Left ventricle myocardium inferior (tissue), 1 donor: ENCODE results near the gene MT4. TPM values are rescaled to one million over a fixed set of nuclear protein-coding genes. Genes with fewer than 3 reads are reported as not detected.

ENCODE experiments used
- DNase-seq: peaks from one replicate; pipeline ENCODE4 v3.0.0-alpha.2; 2020
- H3K27ac ChIP-seq: fragments of 200-600 bp; replicated peaks from 2 replicates; pipeline ENCODE4 v1.8.0; 2021
- H3K27me3 ChIP-seq: fragments of 200-600 bp; 2 replicates; pipeline ENCODE4 v1.8.0; 2021; ENCODE audit warnings: low read depth
- H3K36me3 ChIP-seq: fragments of 200-600 bp; 2 replicates; pipeline ENCODE4 v1.8.0; 2021
- H3K4me1 ChIP-seq: fragments of 200-600 bp; 2 replicates; pipeline ENCODE4 v1.8.0; 2021
- H3K4me3 ChIP-seq: fragments of 200-600 bp; 2 replicates; pipeline ENCODE4 v1.8.0; 2021; ENCODE audit warnings: mild to moderate bottlenecking, moderate library complexity
- H3K9me3 ChIP-seq: fragments of 200-600 bp; replicated peaks from 2 replicates; pipeline ENCODE4 v1.8.0; 2021
- CTCF ChIP-seq: fragments of 200-600 bp; IDR thresholded peaks from 2 replicates; pipeline ENCODE4 v1.8.0; 2021; ENCODE audit warnings: antibody characterized with exemption, mild to moderate bottlenecking, borderline replicate concordance
- intact Hi-C: fragments of 100-400 bp; cut with micrococcal nuclease; formaldehyde crosslinking; loops from one replicate; pipeline ENCODE4 v1.11.0; 2022
- total RNA-seq: library from RNA; stranded (reverse); fragmentation: NEBNext Ultra II Directional; extraction: Animal tissue kit (Norgen Biotek cat#: 25700); gene quantifications from one replicate; pipeline ENCODE4 v1.2.1, GENCODE V29; 2021
- donor health status: DM: no; HTN: yes; CAD: no; lungs with severe emphysema.

MT4 gene
- total RNA-seq, 1 donor from 2014 or later: not detected

- Histone ChIP-seq H3K36me3 (no peaks in the 10 kb centered on the region), H3K27ac (no peak overlapping the region), H3K4me1 (peaks cover 11% of the 10 kb centered on the region), H3K27me3 (peaks cover 7% of the 10 kb centered on the region), H3K9me3 (no peaks in the 10 kb centered on the region), H3K4me3 (no peak overlapping the region)
- TF ChIP-seq CTCF: no peak
- intact Hi-C loops: no loop called here
- no peak for DNase-seq
Observed at GRCh38 chr16:56549744-56550385, 15.0 kb upstream of the MT4 start.

- no peak for TF ChIP-seq CTCF
- intact Hi-C loops: no loop called here
- Histone ChIP-seq H3K4me3 (no peak overlapping the region), H3K27me3 (peaks cover 28% of the 10 kb centered on the region), H3K27ac (peak overlapping the region; percentile 34), H3K36me3 (no peaks in the 10 kb centered on the region), H3K4me1 (peaks cover 11% of the 10 kb centered on the region), H3K9me3 (no peaks in the 10 kb centered on the region)
- no peak for DNase-seq
Observed at GRCh38 chr16:56551796-56552738, 12.8 kb upstream of the MT4 start.

GRCh38 chr16:56554441-56554840, 10.4 kb upstream of the MT4 start:
- intact Hi-C loops: no loop called here

GRCh38 chr16:56558024-56558747, 6.7 kb upstream of the MT4 start:
- H3K27me3 ChIP-seq: peaks cover 33% of the 10 kb centered on the region
- intact Hi-C loops: no loop called here
- DNase-seq: no peak
- H3K36me3 ChIP-seq: no peaks in the 10 kb centered on the region
- TF ChIP-seq CTCF: no peak
- no peaks in the 10 kb centered on the region for H3K4me1 ChIP-seq
- H3K27ac ChIP-seq: no peak overlapping the region
- no peak overlapping the region for H3K4me3 ChIP-seq
- H3K9me3 ChIP-seq: no peaks in the 10 kb centered on the region

More at GRCh38 chr16:56554441-56554840, 10.4 kb upstream of the MT4 start:
- Histone ChIP-seq H3K27ac (no peak overlapping the region), H3K4me3 (no peak overlapping the region), H3K4me1 (peaks cover 11% of the 10 kb centered on the region), H3K9me3 (no peaks in the 10 kb centered on the region), H3K36me3 (no peaks in the 10 kb centered on the region), H3K27me3 (peaks cover 30% of the 10 kb centered on the region)
- no peak for DNase-seq
- TF ChIP-seq CTCF: no peak

- intact Hi-C loops: no loop called here
Observed at GRCh38 chr16:56559109-56559508, 5.8 kb upstream of the MT4 start.

More at GRCh38 chr16:56559109-56559508, 5.8 kb upstream of the MT4 start:
- Histone ChIP-seq H3K9me3 (no peaks in the 10 kb centered on the region), H3K27ac (no peak overlapping the region), H3K27me3 (peaks cover 33% of the 10 kb centered on the region), H3K4me3 (no peak overlapping the region), H3K4me1 (no peaks in the 10 kb centered on the region), H3K36me3 (no peaks in the 10 kb centered on the region)
- no peak for DNase-seq
- TF ChIP-seq CTCF: no peak
